ENCODE results near the gene MAGI2.

The MAGI2 gene

GRCh38 chr7:79359827-79360226 is 93.6 kb downstream of the MAGI2 start:
- peaks cover 6% of the 10 kb centered on the region for H3K9me3 Mint-ChIP-seq
- H3K4me3 Mint-ChIP-seq, result no peak overlapping the region
- no peaks in the 10 kb centered on the region for H3K4me1 Mint-ChIP-seq
- H3K27ac Mint-ChIP-seq, result no peak overlapping the region
- no peaks in the 10 kb centered on the region for H3K27me3 Mint-ChIP-seq
- no peaks in the 10 kb centered on the region for H3K36me3 Mint-ChIP-seq

- Mint-ChIP-seq H3K36me3 (no peaks in the 10 kb centered on the region), H3K4me3 (no peak overlapping the region), H3K4me1 (no peaks in the 10 kb centered on the region), H3K27ac (no peak overlapping the region), H3K27me3 (no peaks in the 10 kb centered on the region), H3K9me3 (peaks cover 5% of the 10 kb centered on the region)
Measured at GRCh38 chr7:79357101-79357500, 96.4 kb downstream of the MAGI2 start.

DNA sequence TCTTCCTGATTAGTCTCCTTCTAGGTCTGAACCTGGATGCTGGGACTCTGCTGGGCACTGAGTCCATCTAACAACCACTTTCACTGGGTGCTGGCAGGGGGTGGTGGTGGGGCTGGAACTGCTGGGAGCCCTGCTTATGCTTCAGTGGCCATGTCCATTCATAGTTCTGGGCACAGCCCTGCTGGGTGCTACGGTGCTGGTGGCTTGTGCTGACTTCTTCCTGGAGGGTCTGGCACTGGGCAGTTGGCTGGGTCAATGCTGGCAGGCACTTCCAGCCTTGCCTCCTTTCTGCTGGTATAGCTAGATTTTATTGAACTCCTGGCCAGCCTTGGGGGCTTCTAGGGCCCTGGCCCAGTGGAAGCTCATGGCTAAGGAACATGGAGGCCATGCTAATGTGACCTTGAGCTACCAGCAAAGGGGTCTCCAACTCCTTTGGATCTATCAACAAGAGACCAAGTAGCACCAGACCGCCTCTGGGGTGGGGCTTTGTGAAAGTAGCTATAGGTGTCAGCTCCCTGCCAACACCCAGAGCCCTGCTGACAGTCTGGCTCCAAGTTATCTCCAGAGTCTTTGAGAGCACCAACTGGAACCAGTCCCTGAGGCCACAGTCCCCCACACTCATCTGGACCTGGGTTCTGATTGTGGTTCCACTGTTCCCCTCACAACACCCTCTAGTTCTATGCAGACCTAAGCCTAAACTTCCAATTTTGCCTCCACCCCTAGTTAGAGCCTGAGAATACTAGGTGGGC is 99.6 kb downstream of the MAGI2 start:
- Mint-ChIP-seq H3K36me3 (no peaks in the 10 kb centered on the region), H3K4me3 (no peak overlapping the region), H3K27ac (no peak overlapping the region), H3K9me3 (no peaks in the 10 kb centered on the region), H3K27me3 (no peaks in the 10 kb centered on the region), H3K4me1 (no peaks in the 10 kb centered on the region)

DNA sequence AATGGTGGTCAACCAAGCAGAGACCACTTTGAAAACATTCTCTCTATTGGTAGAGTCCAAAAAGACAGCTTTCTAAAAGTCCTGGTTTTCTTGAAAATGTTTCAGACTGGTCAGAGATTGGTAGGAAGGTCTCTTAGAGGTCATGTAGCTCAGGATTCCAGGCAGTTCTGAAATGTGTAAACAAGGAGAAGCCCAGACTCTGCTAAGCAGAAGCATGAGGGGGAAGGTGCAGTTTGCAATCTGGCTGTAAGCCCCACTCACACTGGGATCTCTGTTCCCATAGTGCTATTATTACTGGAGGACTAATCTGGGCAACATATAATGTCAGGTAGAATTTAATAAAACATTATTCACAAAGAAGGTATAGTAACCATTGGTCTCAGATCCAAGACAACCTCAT is 101.1 kb downstream of the MAGI2 start:
- H3K27me3 Mint-ChIP-seq, result no peaks in the 10 kb centered on the region
- no peak overlapping the region for H3K27ac Mint-ChIP-seq
- no peak overlapping the region for H3K4me3 Mint-ChIP-seq
- H3K36me3 Mint-ChIP-seq, result no peaks in the 10 kb centered on the region
- no peaks in the 10 kb centered on the region for H3K4me1 Mint-ChIP-seq
- no peaks in the 10 kb centered on the region for H3K9me3 Mint-ChIP-seq

DNA sequence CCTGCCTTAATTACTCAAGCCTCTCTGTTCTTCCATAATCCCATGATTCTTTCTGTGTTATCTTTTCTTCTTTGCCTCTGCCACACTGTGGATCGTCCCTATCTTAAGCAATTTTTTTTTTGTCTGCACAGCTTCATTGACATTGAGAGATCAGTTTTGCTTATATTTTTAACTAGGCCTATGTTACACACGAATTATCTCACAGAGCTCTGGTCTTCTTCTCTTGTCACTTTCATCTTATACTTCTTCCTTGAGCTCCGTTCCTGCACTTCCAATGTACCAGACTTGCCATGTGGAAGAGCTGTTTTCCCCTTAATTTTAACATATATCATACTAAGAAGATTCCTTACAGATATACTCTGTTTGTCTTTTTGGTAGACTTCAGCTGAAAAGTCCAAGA is 106.1 kb downstream of the MAGI2 start:
- no peaks in the 10 kb centered on the region for H3K4me1 Mint-ChIP-seq
- H3K9me3 Mint-ChIP-seq, result no peaks in the 10 kb centered on the region
- no peak overlapping the region for H3K4me3 Mint-ChIP-seq
- H3K36me3 Mint-ChIP-seq, result no peaks in the 10 kb centered on the region
- H3K27ac Mint-ChIP-seq, result no peak overlapping the region
- no peaks in the 10 kb centered on the region for H3K27me3 Mint-ChIP-seq

DNA sequence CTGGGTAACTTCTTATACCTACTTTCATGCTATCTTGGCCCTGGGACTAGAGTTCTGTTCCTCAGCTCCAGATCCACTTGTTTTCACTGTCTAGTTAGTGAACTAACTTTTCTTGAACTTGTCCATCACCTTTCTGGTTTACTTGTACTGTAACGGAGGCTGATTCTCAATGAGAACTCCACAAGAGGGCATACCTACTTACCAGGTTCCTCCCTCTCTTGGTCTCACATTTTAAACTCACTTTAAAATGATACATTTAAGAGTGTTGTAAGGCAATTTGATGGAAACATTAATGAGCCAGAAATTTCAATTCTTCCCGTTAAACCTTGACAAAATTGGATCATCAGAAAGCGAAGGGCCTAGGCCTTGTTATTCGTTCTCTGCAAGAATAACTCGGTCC is 111.6 kb downstream of the MAGI2 start:
- H3K36me3 Mint-ChIP-seq, result no peaks in the 10 kb centered on the region
- H3K27me3 Mint-ChIP-seq, result no peaks in the 10 kb centered on the region
- no peaks in the 10 kb centered on the region for H3K4me1 Mint-ChIP-seq
- H3K27ac Mint-ChIP-seq, result no peak overlapping the region
- peaks cover 4% of the 10 kb centered on the region for H3K9me3 Mint-ChIP-seq
- H3K4me3 Mint-ChIP-seq, result no peak overlapping the region

GRCh38 chr7:79340212-79340611 is 113.3 kb downstream of the MAGI2 start:
- Mint-ChIP-seq H3K36me3 (no peaks in the 10 kb centered on the region), H3K27me3 (no peaks in the 10 kb centered on the region), H3K4me1 (no peaks in the 10 kb centered on the region), H3K9me3 (peaks cover 4% of the 10 kb centered on the region), H3K4me3 (no peak overlapping the region), H3K27ac (no peak overlapping the region)

- Mint-ChIP-seq H3K9me3 (peaks cover 4% of the 10 kb centered on the region), H3K27ac (no peak overlapping the region), H3K4me3 (no peak overlapping the region), H3K27me3 (no peaks in the 10 kb centered on the region), H3K36me3 (no peaks in the 10 kb centered on the region), H3K4me1 (no peaks in the 10 kb centered on the region)
Measured at GRCh38 chr7:79339208-79339925, 114.1 kb downstream of the MAGI2 start.

DNA sequence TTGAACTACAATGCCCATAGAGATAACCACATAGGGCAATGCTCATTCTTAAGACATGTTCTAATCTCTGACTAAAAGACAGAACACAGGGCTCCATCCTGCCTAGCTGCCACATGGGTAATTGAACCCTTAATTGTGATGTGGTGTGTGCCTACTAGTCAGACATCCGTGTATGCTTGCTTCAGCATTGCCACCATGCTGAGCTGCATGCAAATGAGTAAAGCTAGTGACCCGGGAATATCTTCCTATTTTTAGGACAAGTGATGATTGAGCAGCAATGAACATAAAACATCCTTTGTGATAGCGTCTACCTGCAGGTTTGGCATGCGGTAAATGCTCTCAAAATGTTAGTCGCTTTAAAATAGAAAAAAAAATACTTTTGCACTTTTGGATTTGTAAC is 115.8 kb downstream of the MAGI2 start:
- Mint-ChIP-seq H3K27me3 (no peaks in the 10 kb centered on the region), H3K36me3 (no peaks in the 10 kb centered on the region), H3K4me3 (no peak overlapping the region), H3K4me1 (no peaks in the 10 kb centered on the region), H3K9me3 (peaks cover 4% of the 10 kb centered on the region), H3K27ac (no peak overlapping the region)

- H3K27ac Mint-ChIP-seq, result no peak overlapping the region
Measured at GRCh38 chr7:79334841-79335240, 118.6 kb downstream of the MAGI2 start.

DNA sequence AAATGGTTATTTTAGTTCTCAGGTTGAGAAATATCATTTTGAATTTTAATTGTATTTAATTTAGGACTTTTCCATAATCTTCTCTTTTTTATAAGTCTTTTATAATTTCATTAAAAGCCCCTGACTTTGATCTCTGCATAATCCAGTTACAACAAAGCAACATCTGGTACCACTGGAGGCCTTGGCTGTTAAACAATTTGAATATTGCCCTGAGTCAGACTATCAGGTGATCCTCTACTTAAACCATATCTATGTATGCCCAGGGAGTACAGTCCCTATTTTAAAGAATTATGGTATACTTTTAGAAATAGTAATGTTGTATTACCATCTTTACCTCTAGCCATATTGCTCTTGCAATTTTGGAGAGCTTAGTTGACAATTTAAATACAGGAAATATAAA is 119.1 kb downstream of the MAGI2 start:
- H3K27me3 Mint-ChIP-seq, result no peaks in the 10 kb centered on the region
- no peaks in the 10 kb centered on the region for H3K4me1 Mint-ChIP-seq
- no peaks in the 10 kb centered on the region for H3K9me3 Mint-ChIP-seq
- no peak overlapping the region for H3K27ac Mint-ChIP-seq
- H3K4me3 Mint-ChIP-seq, result no peak overlapping the region
- H3K36me3 Mint-ChIP-seq, result no peaks in the 10 kb centered on the region

More at GRCh38 chr7:79334841-79335240, 118.6 kb downstream of the MAGI2 start:
- Mint-ChIP-seq H3K36me3 (no peaks in the 10 kb centered on the region), H3K4me1 (no peaks in the 10 kb centered on the region), H3K4me3 (no peak overlapping the region), H3K9me3 (no peaks in the 10 kb centered on the region), H3K27me3 (no peaks in the 10 kb centered on the region)

DNA sequence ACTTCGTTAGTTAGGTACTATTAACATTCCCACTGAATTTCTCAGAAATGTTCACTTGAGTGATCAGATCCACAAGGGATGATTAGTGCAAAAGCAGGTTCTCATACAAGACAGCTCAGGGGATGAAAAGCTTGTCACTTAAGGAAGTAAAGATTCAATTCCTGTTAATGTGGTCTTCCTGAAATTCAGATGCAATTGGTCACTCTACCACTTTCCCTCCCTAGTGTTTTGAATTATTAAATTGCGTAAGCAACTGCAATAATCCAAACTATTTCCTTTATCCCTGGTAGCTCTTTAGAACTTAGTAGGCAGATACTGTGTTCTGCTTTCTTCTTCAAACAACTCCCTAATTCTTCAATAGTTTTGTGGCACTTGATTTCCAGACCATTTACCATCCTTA is 121.4 kb downstream of the MAGI2 start:
- H3K36me3 Mint-ChIP-seq, result no peaks in the 10 kb centered on the region
- H3K27ac Mint-ChIP-seq, result no peak overlapping the region
- no peak overlapping the region for H3K4me3 Mint-ChIP-seq
- no peaks in the 10 kb centered on the region for H3K9me3 Mint-ChIP-seq
- no peaks in the 10 kb centered on the region for H3K4me1 Mint-ChIP-seq
- H3K27me3 Mint-ChIP-seq, result no peaks in the 10 kb centered on the region

GRCh38 chr7:79329464-79329863 is 124.0 kb downstream of the MAGI2 start:
- Mint-ChIP-seq H3K4me1 (no peaks in the 10 kb centered on the region), H3K9me3 (peaks cover 5% of the 10 kb centered on the region), H3K27ac (no peak overlapping the region), H3K4me3 (no peak overlapping the region), H3K36me3 (no peaks in the 10 kb centered on the region), H3K27me3 (no peaks in the 10 kb centered on the region)

DNA sequence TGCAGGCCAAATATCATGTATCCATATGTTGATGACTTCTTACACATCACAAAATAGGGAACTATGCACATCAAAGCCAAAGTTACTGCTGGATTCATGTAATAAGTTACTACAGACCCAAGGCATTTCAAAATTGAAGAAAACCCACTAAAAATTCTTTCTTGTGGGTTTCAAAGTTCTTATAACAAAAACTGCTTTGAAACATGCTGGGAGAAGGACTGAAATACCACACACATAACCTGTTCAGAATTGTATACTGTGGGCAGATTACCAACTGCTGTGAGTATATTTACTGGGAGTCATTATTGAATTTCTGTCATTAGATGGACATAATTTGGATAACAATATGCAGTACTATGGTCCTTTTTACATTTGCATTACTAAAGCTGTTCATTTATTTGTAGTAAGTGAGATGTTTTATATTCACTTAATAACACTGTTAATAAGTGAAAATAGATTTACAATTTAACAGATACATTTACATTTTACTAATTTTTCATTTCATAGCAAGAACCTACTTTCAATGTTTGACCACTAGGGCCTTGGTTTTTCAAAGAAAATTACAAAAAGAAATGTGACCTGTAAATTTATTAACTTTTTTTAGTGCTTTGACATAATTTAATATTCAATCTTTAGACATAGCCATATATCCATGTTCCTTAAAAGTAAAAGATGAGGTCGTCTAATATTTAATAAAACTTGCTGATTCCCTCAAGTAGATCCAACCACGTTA is 132.6 kb downstream of the MAGI2 start:
- no peak overlapping the region for H3K4me3 Mint-ChIP-seq
- H3K27me3 Mint-ChIP-seq, result peaks cover 2% of the 10 kb centered on the region
- H3K36me3 Mint-ChIP-seq, result no peaks in the 10 kb centered on the region
- H3K9me3 Mint-ChIP-seq, result peaks cover 5% of the 10 kb centered on the region
- no peak overlapping the region for H3K27ac Mint-ChIP-seq
- H3K4me1 Mint-ChIP-seq, result no peaks in the 10 kb centered on the region

GRCh38 chr7:79319369-79319768 is 134.1 kb downstream of the MAGI2 start:
- H3K27ac Mint-ChIP-seq, result no peak overlapping the region
- H3K27me3 Mint-ChIP-seq, result peaks cover 2% of the 10 kb centered on the region
- H3K4me1 Mint-ChIP-seq, result no peaks in the 10 kb centered on the region
- no peaks in the 10 kb centered on the region for H3K36me3 Mint-ChIP-seq
- H3K4me3 Mint-ChIP-seq, result no peak overlapping the region
- no peaks in the 10 kb centered on the region for H3K9me3 Mint-ChIP-seq

GRCh38 chr7:79317728-79318127 is 135.7 kb downstream of the MAGI2 start:
- Mint-ChIP-seq H3K36me3 (no peaks in the 10 kb centered on the region), H3K9me3 (no peaks in the 10 kb centered on the region), H3K4me1 (no peaks in the 10 kb centered on the region), H3K4me3 (no peak overlapping the region), H3K27me3 (peaks cover 2% of the 10 kb centered on the region), H3K27ac (no peak overlapping the region)

Measured in activated naive CD4-positive, alpha-beta T cell treated with anti-CD3 and anti-CD28 coated beads, Interleukin-2, amount 50 U/mL, for 24 hours (primary cell).